ENCODE data around the gene CDC45.
"Not testable (repeated sequence)": the region's sequence is repeated elsewhere in the genome, so short reads cannot be mapped to it uniquely, and the experiment has no call there.

Gene CDC45

GRCh38 chr22:19479355-19480172 lies at the start of gene CDC45:
CDC45 (plus strand) TSS chr22:19479920; CDS start chr22:19479969, 49 bp downstream.
- DNase-seq = peak; percentile 93

- peak; percentile 41 for DNase-seq
These were observed 49.5 kb upstream of the CDC45 start for GRCh38 chr22:19429950-19430889.

- DNase-seq = peak; percentile 4
These were observed 48.7 kb upstream of the CDC45 start for GRCh38 chr22:19430890-19431541.

- peak; percentile 83 for DNase-seq
These were observed 48.0 kb upstream of the CDC45 start, which contains the start of gene HIRA for GRCh38 chr22:19431649-19432132. HIRA (minus strand) TSS chr22:19431733; CDS start chr22:19431476, 257 bp downstream.

- DNase-seq = peak; percentile 82
These were observed 47.4 kb upstream of the CDC45 start, which contains the start of gene MRPL40 for GRCh38 chr22:19432133-19432851. MRPL40 (plus strand) TSS chr22:19432545; CDS start chr22:19432555, 10 bp downstream.

- DNase-seq = no peak
These were observed 45.3 kb upstream of the CDC45 start for GRCh38 chr22:19434401-19434800.

GRCh38 chr22:19434829-19435580 lies 44.7 kb upstream of the CDC45 start:
- DNase-seq = no peak

- not testable (repeated sequence) for DNase-seq
These were observed 43.1 kb upstream of the CDC45 start for GRCh38 chr22:19436444-19437161.

- DNase-seq = no peak
These were observed 41.4 kb upstream of the CDC45 start for GRCh38 chr22:19438298-19438697.

- no peak for DNase-seq
These were observed 39.1 kb upstream of the CDC45 start for GRCh38 chr22:19440411-19441195.

- DNase-seq = no peak
These were observed 37.6 kb upstream of the CDC45 start for GRCh38 chr22:19442166-19442565.

- DNase-seq = no peak
These were observed 36.0 kb upstream of the CDC45 start for GRCh38 chr22:19443544-19444211.

- not testable (repeated sequence) for DNase-seq
These were observed 34.3 kb upstream of the CDC45 start for GRCh38 chr22:19445279-19445982.

GRCh38 chr22:19446603-19447329 lies 33.0 kb upstream of the CDC45 start:
- no peak for DNase-seq

- DNase-seq = peak; percentile 83
These were observed 32.2 kb upstream of the CDC45 start, which contains the start of gene C22orf39 for GRCh38 chr22:19447330-19448075. C22orf39 (minus strand) TSS chr22:19447711; CDS start chr22:19447688, 23 bp downstream.

- DNase-seq = peak; percentile 5
These were observed 31.6 kb upstream of the CDC45 start for GRCh38 chr22:19448076-19448607.

Measured in activated CD4-positive, alpha-beta T cell treated with anti-CD3 and anti-CD28 coated beads, Interleukin-2, amount 50 U/mL, for 1 hour (primary cell).